Breast epithelium (tissue), 4 donors: ENCODE results near the gene RPS16. TPM values are rescaled to one million over a fixed set of nuclear protein-coding genes. Genes with fewer than 3 reads are reported as not detected.

Source experiments
- DNase-seq, 2 donors: peaks; one replicate each; pipeline ENCODE4 v3.0.0-alpha.2; 2019; ENCODE audit warnings: low spot score in 2 of 2
- H3K27ac ChIP-seq, 2 donors: fragments of 200-600 bp; sonication (generic) in 1 of 2; one replicate each; pipeline ENCODE4 v1.5.1; 2016 to 2019; ENCODE audit warnings: mild to moderate bottlenecking in 1 of 2
- H3K27me3 ChIP-seq, 2 donors: fragments of 200-600 bp; sonication (generic) in 1 of 2; one replicate each; pipeline versions ENCODE4 v1.5.1 to v1.6.0; 2017 to 2019; ENCODE audit warnings: control low read depth in 1 of 2, mild to moderate bottlenecking in 1 of 2
- H3K36me3 ChIP-seq: fragments of 200-600 bp; one replicate; pipeline ENCODE4 v1.5.1; 2019
- H3K4me1 ChIP-seq, 2 donors: fragments of 200-600 bp; sonication (generic); one replicate each; pipeline ENCODE4 v1.5.1; 2016 to 2019; ENCODE audit warnings: control low read depth in 1 of 2
- H3K4me3 ChIP-seq, 3 donors: fragments of 200-600 bp; sonication (generic); 1 replicate in 2 of 3; 2 replicates in 1 of 3; pipeline ENCODE4 v1.5.1; 2016 to 2019; ENCODE audit warnings: mild to moderate bottlenecking in 3 of 3, moderate library complexity in 2 of 3
- H3K9me3 ChIP-seq, 2 donors: fragments of 200-600 bp; sonication (generic) in 1 of 2; one replicate each; pipeline ENCODE4 v1.5.1; 2016 to 2019; ENCODE audit warnings: control low read depth in 1 of 2
- POLR2A ChIP-seq: fragments of 450-650 bp; IDR thresholded peaks from one replicate; pipeline ENCODE4 v1.6.1; 2016; ENCODE audit warnings: antibody characterized with exemption, mild to moderate bottlenecking, moderate library complexity
- POLR2AphosphoS5 ChIP-seq, 3 donors: sonication (generic); formaldehyde crosslinking; IDR thresholded peaks; one replicate each; pipeline ENCODE4 v1.6.1; 2017; ENCODE audit warnings: antibody characterized with exemption in 3 of 3
- intact Hi-C: fragments of 100-400 bp; cut with DNase I; formaldehyde crosslinking; loops from one replicate; pipeline ENCODE4 v1.15.1; 2023; ENCODE audit warnings: low total_unique reads
- total RNA-seq, 3 donors: library from RNA; depleted of rRNA; stranded (reverse); fragments of >200 nt; gene quantifications; one replicate each; pipeline ENCODE4 v1.1.0, GENCODE V29; 2016
- TF ChIP-seq, protein P1 (sequence below), 3 donors: fragments of 450-650 bp; IDR thresholded peaks; one replicate each; pipeline ENCODE4 v1.5.1; 2016 to 2017; ENCODE audit warnings: antibody characterized with exemption in 3 of 3, mild to moderate bottlenecking in 3 of 3, moderate library complexity in 3 of 3

Gene RPS16
- total RNA-seq, 3 donors from 2014 or later = 1,681 to 3,245 (median 1,756) TPM

DNA sequence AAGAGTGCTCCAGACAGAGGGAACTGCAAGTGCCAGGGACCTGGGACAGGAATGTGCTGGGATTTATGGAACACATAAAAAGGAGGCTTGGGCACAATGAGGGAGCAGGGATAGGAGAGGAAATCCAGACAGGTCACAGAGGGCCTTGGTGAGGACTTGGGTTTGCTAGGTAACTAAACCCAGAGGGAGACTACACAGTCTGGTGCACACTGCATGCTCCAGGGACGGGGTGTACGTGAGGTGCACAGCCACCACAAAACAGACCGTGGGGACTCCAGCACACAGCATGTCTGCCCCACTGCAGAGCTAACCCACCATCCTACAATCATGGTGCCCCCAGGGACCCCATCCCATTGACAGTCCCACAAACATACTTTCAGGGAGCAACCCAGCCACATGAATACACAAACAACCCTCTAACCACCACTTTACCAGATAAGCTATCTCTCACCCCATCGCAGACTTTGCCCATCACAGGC lies 34.6 kb downstream of the RPS16 start:
- no peak overlapping the region for H3K4me3 ChIP-seq
- H3K4me1 ChIP-seq = peaks cover 0 to 11% of the 10 kb centered on the region in 2 donors
- H3K27ac ChIP-seq = peak overlapping the region; percentile 100
- H3K36me3 ChIP-seq = no peaks in the 10 kb centered on the region
- no peak for DNase-seq
- TF ChIP-seq, protein P1, sequence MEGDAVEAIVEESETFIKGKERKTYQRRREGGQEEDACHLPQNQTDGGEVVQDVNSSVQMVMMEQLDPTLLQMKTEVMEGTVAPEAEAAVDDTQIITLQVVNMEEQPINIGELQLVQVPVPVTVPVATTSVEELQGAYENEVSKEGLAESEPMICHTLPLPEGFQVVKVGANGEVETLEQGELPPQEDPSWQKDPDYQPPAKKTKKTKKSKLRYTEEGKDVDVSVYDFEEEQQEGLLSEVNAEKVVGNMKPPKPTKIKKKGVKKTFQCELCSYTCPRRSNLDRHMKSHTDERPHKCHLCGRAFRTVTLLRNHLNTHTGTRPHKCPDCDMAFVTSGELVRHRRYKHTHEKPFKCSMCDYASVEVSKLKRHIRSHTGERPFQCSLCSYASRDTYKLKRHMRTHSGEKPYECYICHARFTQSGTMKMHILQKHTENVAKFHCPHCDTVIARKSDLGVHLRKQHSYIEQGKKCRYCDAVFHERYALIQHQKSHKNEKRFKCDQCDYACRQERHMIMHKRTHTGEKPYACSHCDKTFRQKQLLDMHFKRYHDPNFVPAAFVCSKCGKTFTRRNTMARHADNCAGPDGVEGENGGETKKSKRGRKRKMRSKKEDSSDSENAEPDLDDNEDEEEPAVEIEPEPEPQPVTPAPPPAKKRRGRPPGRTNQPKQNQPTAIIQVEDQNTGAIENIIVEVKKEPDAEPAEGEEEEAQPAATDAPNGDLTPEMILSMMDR (IDR thresholded peaks at IDR 0.05) = no peak
- TF ChIP-seq POLR2A (no peak), POLR2AphosphoS5 (IDR thresholded peaks at IDR 0.05) (no peak)
- H3K27me3 ChIP-seq = no peaks in the 10 kb centered on the region
- intact Hi-C loops = no loop called here
- H3K9me3 ChIP-seq = no peaks in the 10 kb centered on the region

DNA sequence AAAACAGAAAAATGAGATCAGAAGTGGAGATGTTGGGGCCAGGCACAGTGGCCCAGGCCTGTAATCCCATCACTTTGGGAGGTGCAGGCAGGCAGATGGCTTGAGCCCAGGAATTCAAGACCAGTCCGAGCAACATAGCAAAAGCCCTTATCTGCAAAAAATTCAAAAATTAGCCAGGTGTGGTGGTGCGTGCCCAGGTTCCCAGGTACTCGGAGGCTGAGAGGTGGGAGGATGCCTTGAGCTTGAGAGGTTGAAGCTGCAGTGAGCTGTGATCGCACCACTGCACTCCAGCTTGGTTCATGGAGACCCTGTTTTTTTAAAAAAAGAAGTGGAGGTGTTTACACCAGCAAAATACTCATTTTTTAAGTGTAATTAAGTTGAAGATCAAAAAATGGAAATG lies 35.7 kb downstream of the RPS16 start:
- no peak for DNase-seq
- Histone ChIP-seq H3K27me3 (no peaks in the 10 kb centered on the region), H3K36me3 (no peaks in the 10 kb centered on the region), H3K27ac (peak overlapping the region; percentile 77 to 85), H3K9me3 (no peaks in the 10 kb centered on the region), H3K4me3 (no peak overlapping the region), H3K4me1 (peaks cover 0 to 9% of the 10 kb centered on the region in 2 donors)
- no peak for TF ChIP-seq POLR2AphosphoS5 (IDR thresholded peaks at IDR 0.05)
- TF ChIP-seq, protein P1 (IDR thresholded peaks at IDR 0.05) = no peak
- no peak for TF ChIP-seq POLR2A
- intact Hi-C loops = no loop called here

DNA sequence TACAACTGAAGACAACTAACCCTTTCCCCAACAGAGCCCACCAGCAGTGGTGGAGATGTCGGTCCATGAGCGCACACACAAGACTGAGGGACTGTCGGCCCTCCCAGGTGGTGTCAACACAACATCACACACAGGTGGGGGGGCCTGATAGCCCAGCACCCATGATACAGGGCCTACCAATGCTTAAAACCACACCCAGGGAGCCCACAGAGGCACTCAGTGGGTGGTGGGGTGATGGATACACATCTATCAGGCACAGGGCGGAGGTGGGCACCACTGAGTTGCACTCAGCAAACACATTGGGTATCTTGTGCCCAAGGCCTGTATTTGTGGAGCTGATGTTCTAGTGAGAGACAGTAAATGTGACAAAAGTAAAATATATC lies 36.1 kb downstream of the RPS16 start:
- intact Hi-C loops = no loop called here
- peaks cover 0 to 8% of the 10 kb centered on the region in 2 donors for H3K4me1 ChIP-seq
- no peak for TF ChIP-seq POLR2A
- TF ChIP-seq, protein P1 (IDR thresholded peaks at IDR 0.05) = no peak
- no peak for TF ChIP-seq POLR2AphosphoS5 (IDR thresholded peaks at IDR 0.05)

DNA sequence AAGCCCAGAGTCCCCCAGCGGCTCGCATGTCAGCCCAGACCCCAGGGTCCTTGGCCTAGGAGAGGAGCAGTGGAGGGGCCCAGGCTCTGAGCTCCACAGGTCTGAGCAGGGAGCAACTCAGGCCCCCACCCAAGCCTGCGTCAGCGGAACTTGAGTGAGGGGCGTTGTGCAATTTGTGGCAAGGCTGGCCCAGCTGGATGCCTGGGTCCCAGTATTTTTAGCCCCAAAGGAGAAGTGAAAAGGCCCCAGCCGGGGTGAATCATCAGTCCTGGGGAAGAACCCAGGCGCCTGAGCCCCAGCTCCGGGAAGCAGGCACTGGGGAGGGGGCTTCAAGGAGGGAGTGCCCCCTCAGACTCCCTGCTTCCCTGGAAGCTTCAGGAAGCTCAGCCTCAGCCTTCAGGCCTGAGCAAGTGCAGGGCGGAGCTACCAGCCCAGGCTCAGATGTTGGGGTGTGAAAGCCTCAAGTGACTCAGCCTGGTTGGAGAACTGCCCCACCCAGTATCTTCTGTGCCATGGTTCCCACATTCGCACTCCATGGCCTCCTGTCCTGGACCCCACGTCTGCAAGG lies 37.4 kb downstream of the RPS16 start:
- TF ChIP-seq POLR2A = no peak
- peak in 1 of 3 donors; percentile 43 for TF ChIP-seq POLR2AphosphoS5 (IDR thresholded peaks at IDR 0.05)
- Histone ChIP-seq H3K27me3 (no peaks in the 10 kb centered on the region), H3K4me3 (peak overlapping the region in 1 of 3 donors; percentile 17), H3K36me3 (no peaks in the 10 kb centered on the region), H3K27ac (peak overlapping the region; percentile 77 to 85), H3K4me1 (no peaks in the 10 kb centered on the region), H3K9me3 (no peaks in the 10 kb centered on the region)
- intact Hi-C loops = no loop called here
- no peak for DNase-seq

More for the DNA sequence above, 36.1 kb downstream of the RPS16 start:
- DNase-seq = no peak
- no peak overlapping the region for H3K4me3 ChIP-seq
- H3K36me3 ChIP-seq = no peaks in the 10 kb centered on the region
- no peaks in the 10 kb centered on the region for H3K9me3 ChIP-seq
- H3K27ac ChIP-seq = peak overlapping the region; percentile 77 to 85
- no peaks in the 10 kb centered on the region for H3K27me3 ChIP-seq

DNA sequence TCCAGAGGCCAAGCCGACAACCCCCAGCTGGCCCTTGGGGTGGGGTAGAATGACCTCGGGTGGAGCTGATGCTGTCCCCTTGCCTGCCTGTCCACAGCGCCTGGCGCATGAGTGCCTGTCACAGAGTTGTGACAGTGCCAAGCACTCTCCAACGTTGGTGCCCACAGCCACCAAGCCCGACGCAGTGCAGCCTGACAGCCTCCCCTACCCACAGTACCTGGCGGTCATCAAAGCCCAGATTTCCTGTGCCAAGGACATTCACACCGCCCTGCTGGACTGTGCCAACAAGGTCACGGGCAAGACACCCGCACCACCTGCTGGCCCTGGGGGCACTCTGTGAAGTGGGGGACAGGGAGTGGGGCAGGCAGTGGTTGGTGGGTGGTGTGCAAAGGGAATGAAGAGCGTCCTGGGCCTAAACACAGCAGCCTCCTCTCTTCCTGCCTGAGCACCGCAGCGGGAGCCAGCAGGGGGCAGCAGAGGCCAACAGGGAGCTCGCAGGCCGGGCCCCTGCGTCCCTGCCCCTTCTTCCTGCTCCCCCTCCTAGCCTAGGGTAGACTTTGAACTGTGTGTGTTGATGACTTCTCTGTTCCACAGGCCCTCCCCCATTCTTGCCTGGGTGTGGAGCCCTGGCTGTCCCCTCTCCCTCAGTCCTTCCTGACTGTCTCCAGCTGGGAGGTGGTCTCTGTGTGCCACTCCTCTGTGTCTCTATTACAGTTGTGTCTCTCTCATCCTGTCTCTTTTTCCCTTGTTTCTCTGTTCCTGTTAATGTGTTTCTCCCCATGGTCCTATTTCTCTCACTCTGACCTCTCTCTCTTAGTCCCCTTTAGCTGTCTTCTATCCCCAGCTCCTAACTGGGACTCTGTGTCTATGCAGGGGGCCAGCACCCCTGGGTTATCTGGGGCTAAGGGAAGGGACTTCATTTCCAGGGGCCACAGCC lies 38.1 kb downstream of the RPS16 start:
- H3K9me3 ChIP-seq = no peaks in the 10 kb centered on the region
- H3K27ac ChIP-seq = peak overlapping the region; percentile 77 to 85
- H3K36me3 ChIP-seq = no peaks in the 10 kb centered on the region
- no peaks in the 10 kb centered on the region for H3K27me3 ChIP-seq
- peak overlapping the region in 1 of 3 donors; percentile 17 for H3K4me3 ChIP-seq
- intact Hi-C loops = no loop called here
- TF ChIP-seq POLR2AphosphoS5 (IDR thresholded peaks at IDR 0.05) (peak; percentile 36 to 67 (median 63)), POLR2A (no peak)
- TF ChIP-seq, protein P1 (IDR thresholded peaks at IDR 0.05) = peak; percentile 60 to 99 (median 95)
- no peaks in the 10 kb centered on the region for H3K4me1 ChIP-seq
- DNase-seq = peak; percentile 82 to 85
